HUDEP-2 (cell line): Measurements from ENCODE around the gene MARCHF9.
"Not testable (repeated sequence)": the region's sequence is repeated elsewhere in the genome, so short reads cannot be mapped to it uniquely, and the experiment has no call there.

ENCODE experiments used
- DNase-seq, 76 experiments: peaks; one replicate each; lab custom pipeline; 2025; ENCODE audit not compliant: unreplicated experiment in 76 of 76; lab: John Stamatoyannopoulos, UW

Gene MARCHF9

GRCh38 chr12:57766464-57767304 lies 11.8 kb downstream of the MARCHF9 start, which contains the start of gene CYP27B1:
Gene CYP27B1, minus strand, starts transcription at chr12:57767078. Its CDS starts 37 bp downstream, at chr12:57767041.
- DNase-seq, result peak in 25 of 76 experiments; percentile 10 to 43 (median 29)

- DNase-seq, result no peak
Observed at GRCh38 chr12:57767305-57767698, 12.4 kb downstream of the MARCHF9 start.

GRCh38 chr12:57767876-57768275 lies 13.0 kb downstream of the MARCHF9 start:
- DNase-seq, result no peak

- DNase-seq, result no peak
Observed at GRCh38 chr12:57769594-57769993, 14.7 kb downstream of the MARCHF9 start.

GRCh38 chr12:57770734-57771133 lies 15.8 kb downstream of the MARCHF9 start:
- no peak for DNase-seq

- peak in 64 of 76 experiments; percentile 44 to 93 (median 86) for DNase-seq
Observed at GRCh38 chr12:57771236-57771872, 16.5 kb downstream of the MARCHF9 start.

GRCh38 chr12:57771873-57772428 lies 17.0 kb downstream of the MARCHF9 start, which contains the start of gene METTL1:
Gene METTL1, minus strand, starts transcription at chr12:57772105. Its CDS starts 22 bp downstream, at chr12:57772083.
- DNase-seq, result peak; percentile 54 to 98 (median 92)

- peak in 41 of 76 experiments; percentile 29 to 79 (median 52) for DNase-seq
Observed at GRCh38 chr12:57772429-57773322, 17.8 kb downstream of the MARCHF9 start, which contains the start of gene EEF1AKMT3. Gene EEF1AKMT3, plus strand, starts transcription at chr12:57772614. Its CDS starts 111 bp downstream, at chr12:57772725.

- not testable (repeated sequence) for DNase-seq
Observed at GRCh38 chr12:57774634-57775033, 19.7 kb downstream of the MARCHF9 start.

- no peak for DNase-seq
Observed at GRCh38 chr12:57775044-57775443, 20.1 kb downstream of the MARCHF9 start.

GRCh38 chr12:57775563-57776246 lies 20.8 kb downstream of the MARCHF9 start:
- peak in 5 of 76 experiments; percentile 12 to 27 (median 15) for DNase-seq

GRCh38 chr12:57776247-57776587 lies 21.3 kb downstream of the MARCHF9 start:
- no peak for DNase-seq

GRCh38 chr12:57777367-57777766 lies 22.5 kb downstream of the MARCHF9 start:
- no peak for DNase-seq

GRCh38 chr12:57777911-57778310 lies 23.0 kb downstream of the MARCHF9 start:
- no peak for DNase-seq

- peak in 18 of 76 experiments; percentile 4 to 42 (median 19) for DNase-seq
Observed at GRCh38 chr12:57779736-57780135, 24.8 kb downstream of the MARCHF9 start.

GRCh38 chr12:57780284-57780897 lies 25.5 kb downstream of the MARCHF9 start:
- DNase-seq, result no peak

GRCh38 chr12:57781244-57781643 lies 26.3 kb downstream of the MARCHF9 start:
- DNase-seq, result no peak

- no peak for DNase-seq
Observed at GRCh38 chr12:57781801-57782200, 26.9 kb downstream of the MARCHF9 start.

- no peak for DNase-seq
Observed at GRCh38 chr12:57782243-57782607, 27.3 kb downstream of the MARCHF9 start.
